Endothelial cell of umbilical vein (primary cell): Measurements from ENCODE around the gene TUBB4A.

Experiments
- CTCF ChIP-seq, 2 donors: IDR thresholded peaks; 1 replicate in 1 of 2; 2 replicates in 1 of 2; pipeline ENCODE4 v1.5.1; 2011; ENCODE audit warnings: low read length in 2 of 2, mild to moderate bottlenecking in 2 of 2, moderate library complexity in 2 of 2, control low read depth in 1 of 2, inconsistent platforms in 1 of 2, low read depth in 1 of 2; ENCODE audit not compliant: insufficient read depth in 1 of 2; ENCODE audit errors: extremely low read depth in 1 of 2
- EZH2 ChIP-seq: IDR thresholded peaks from 2 replicates; pipeline ENCODE4 v1.6.1; 2012; ENCODE audit warnings: borderline replicate concordance, low read depth, mild to moderate bottlenecking, moderate library complexity, low read length, inconsistent platforms; ENCODE audit not compliant: severe bottlenecking
- GATA2 ChIP-seq: IDR thresholded peaks from 2 replicates; pipeline ENCODE4 v1.7.0; 2011; ENCODE audit warnings: low read depth, mild to moderate bottlenecking, moderate library complexity, mixed read lengths, low read length; ENCODE audit not compliant: insufficient read length, insufficient read depth
- MAX ChIP-seq: IDR thresholded peaks from 2 replicates; pipeline ENCODE4 v1.6.1; 2011; ENCODE audit not compliant: insufficient read depth, insufficient read length
- POLR2A ChIP-seq: IDR thresholded peaks from 2 replicates; pipeline ENCODE4 v1.6.1; 2012; ENCODE audit warnings: low read depth, mild to moderate bottlenecking, control low read depth, low read length
- POLR2AphosphoS5 ChIP-seq: IDR thresholded peaks from 2 replicates; pipeline ENCODE4 v1.6.1; 2012; ENCODE audit warnings: low read depth, mild to moderate bottlenecking, control low read depth, low read length, moderate library complexity; ENCODE audit not compliant: insufficient read depth

- TF ChIP-seq CTCF (IDR thresholded peaks at IDR 0.05; ENCODE audit: extremely low read depth in 1 of 2, insufficient read depth in 1 of 2, low read depth in 1 of 2, low read length in 2 of 2): no peak
- no peak for TF ChIP-seq GATA2
- TF ChIP-seq POLR2A: no peak
- TF ChIP-seq MAX: no peak
- no peak for TF ChIP-seq EZH2
- no peak for TF ChIP-seq POLR2AphosphoS5
Observed at GRCh38 chr19:6453951-6454565, 48.1 kb downstream of the TUBB4A start.
